GM21619 (cell line): ENCODE measurements around the gene ANLN.
A peak's percentile ranks its signal among the peaks of the same experiment; 100 is the strongest.
"Not testable (repeated sequence)": the region's sequence is repeated elsewhere in the genome, so short reads cannot be mapped to it uniquely, and the experiment has no call there.

ENCODE experiments used
- ATAC-seq: cut with Tn5 transposase; IDR thresholded peaks from one replicate; pipeline ENCODE4 v1.9.1; 2021; ENCODE audit not compliant: unreplicated experiment

Gene ANLN

DNA sequence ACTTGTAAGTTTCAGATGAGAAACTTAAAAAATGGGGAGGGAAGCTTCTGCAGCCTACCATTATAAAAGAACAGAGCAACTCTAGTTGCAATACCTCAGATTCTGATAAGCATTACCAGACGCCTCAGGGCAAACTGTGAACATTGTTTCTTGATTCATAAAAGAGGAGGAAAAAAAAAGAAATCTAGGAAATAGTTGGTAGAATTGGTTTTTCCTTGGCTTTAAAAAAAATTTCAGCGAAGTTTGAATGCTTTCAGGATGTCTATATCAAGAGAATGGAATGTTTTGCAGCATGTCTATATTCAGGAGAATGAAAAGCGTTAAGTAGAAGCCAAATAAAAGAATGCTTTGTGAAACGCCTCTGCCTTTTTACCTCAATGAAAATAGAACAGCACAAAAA is 17.5 kb upstream of the ANLN start:
- no peak for ATAC-seq

DNA sequence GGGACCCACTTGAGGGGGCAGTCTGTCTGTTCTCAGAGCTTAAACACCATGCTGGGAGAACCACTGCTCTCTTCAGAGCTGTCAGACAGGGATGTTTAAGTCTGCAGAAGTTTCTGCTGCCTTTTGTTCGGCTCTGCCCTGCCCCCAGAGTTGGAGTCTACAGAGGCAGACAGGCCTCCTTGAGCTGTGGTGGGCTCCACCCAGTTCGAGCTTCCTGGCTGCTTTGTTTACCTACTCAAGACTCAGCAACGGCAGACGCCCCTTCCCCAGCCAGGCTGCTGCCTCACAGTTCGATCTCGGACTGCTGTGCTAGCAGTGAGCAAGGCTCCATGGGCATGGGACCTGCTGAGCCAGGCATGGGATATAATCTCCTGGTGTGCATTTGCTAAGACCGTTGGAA is 11.1 kb upstream of the ANLN start:
- ATAC-seq = not testable (repeated sequence)

DNA sequence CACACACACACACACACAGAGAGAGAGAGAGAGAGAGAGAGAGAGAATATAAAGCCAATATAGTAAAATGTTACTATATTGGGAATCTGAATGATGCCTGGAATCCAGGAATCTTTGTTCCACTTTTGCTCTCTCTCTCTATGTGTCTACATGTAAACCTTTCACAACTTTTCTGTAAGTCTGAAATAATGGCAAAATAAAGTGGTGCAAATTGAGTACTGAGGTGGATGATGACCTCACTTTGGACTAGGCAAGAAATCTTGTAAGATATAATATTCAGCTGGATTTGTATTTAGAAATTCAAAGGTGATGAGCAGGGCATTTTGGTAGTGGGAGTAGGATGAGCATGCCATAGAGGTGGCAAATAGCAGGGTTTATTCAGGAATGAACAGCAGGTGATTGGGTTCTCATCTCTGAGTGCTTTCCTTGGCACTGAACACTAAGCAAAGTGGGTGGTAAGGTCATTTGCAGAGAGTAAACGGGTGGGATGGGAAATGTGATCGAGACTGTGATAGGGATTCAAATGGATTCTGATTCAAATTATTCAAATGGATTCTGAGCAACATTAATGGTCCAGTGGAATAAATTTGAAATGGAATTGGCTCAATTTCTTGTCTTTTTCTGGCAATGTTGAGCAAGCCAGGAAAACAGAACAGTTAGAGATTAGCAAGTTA is 9.7 kb upstream of the ANLN start:
- no peak for ATAC-seq

GRCh38 chr7:36381056-36381455 is 8.6 kb upstream of the ANLN start:
- no peak for ATAC-seq

- ATAC-seq = not testable (repeated sequence)
Measured at GRCh38 chr7:36383284-36383683, 6.4 kb upstream of the ANLN start.

- not testable (repeated sequence) for ATAC-seq
Measured at GRCh38 chr7:36385646-36386045, 4.0 kb upstream of the ANLN start.

DNA sequence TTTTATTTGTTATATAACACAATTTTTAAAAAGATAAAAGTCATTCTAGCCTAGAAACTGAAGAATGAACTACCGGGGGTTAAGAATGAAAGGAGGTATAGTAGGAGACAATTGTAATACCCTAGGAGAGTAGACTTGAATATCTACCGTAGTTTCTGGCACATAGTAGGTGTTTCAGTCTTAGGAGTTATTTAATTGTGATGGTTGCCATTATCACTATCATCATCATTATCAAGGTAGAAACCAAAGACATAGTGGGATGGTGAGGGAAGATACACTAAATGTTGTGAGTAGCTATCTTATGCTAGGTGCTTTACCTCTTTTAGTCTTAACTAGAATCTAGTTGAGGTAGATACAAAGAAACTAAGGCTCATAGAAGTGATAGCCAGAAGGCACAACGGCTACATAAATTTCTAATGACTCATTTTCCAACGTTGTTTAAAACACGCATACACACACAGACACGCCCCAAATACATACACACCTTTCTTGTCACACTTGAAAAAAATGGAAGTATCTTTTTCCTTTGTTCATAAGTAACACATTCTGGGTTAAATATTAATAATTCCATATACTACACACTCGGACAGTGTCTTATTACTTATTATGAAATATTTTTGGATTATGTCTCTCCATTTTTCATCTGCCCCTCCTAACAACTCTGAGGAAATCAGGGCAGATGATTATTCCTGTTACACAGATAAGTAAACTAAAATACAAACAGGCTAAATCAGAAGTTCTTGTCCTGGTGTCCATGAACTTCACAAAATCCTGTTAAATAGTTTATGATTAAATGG is 2.0 kb upstream of the ANLN start:
- no peak for ATAC-seq

DNA sequence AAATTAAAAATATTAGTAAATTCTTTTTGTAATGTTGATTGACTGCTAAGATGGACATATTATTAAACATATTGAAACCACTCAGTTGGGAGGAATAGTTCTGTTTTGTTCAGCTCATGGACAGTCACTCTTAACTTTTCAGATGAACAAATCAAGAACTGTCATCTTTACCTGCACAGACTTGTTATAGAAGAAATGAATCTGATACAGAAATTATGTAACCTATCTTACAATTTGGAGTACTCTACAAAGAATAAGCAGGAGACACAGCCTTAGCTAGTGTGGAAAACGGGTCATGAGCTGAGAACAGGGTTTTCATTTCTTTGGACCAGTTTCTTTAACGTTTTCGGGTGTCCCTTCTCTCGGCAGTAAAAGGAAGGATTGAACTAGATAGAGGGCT is 1.2 kb upstream of the ANLN start:
- no peak for ATAC-seq

DNA sequence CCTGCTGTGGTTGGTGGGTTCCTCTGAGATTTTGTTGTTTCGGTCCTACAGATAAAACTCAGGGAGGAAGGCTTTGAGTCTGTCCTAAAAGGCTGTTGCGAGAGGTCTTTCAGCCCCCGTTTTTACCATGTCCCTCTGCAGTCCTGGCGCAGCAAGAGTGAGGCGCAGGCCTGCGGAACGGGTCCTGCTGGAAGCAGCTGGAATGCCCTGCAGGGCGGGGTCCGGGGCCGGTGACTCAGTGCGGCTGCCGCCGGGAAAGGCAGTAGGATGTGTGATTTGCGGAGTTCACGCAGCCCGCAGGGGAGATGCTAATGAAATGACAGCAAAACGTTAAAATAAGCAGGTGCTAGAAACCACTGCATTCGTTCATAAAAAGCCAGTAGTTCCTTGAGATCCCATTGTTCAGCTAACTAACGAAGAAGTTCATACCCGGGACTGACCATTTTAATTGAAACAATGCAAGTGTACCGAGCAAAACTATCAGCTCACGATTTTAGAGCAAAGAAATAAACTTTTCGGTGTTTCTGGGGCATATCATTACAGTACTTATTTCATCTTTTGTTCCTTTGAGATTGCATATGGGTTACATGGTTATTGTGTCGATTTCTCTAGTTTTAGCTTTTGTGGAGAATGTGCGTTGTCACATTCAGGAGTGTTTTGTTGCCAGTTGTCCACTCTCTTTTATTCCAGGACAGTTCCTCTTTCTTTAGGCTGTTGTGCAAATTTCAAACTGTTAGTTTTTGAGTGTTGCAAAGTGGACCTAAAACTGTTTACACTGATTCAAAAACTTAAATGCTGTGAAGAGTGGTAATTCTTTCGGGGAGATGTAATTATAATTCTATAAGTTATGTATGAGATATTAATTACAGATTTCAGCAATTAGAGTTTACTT is 783 bp downstream of the ANLN start:
- ATAC-seq = peak; percentile 24

DNA sequence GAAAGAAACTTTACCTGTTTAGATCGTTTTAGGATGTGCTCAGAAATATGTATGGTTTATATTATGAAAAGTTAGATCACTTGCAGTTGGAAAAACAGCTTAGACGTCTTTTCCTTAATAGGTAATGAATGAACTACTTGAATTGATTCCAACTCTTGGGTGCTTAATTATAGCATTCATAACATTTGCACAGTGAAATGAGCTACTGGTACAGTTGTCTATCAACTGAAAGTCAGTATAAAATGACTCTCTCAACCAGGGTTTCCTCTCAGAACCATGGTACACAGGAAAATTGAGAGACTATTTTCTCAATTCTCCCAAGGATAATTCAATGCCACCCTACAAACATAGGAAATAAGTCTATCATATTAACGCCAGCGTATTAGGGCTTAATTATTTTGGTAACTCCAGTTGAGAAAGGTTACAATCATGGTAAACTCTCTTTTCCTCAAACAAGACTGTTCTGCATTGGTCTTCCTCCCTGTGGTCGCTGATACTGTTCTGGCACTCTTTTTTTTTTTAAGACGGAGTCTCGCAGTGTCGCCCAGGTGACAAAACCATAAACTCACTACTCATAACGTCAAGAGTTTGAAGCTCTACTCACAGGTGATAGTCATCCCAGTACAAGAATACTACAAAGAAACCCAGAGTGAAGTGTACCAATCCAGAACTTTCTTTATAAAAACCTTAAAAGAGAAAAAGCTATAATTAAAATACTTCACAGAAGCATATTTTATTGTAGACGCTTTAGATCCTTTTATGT is 2.0 kb downstream of the ANLN start:
- peak; percentile 30 for ATAC-seq

- no peak for ATAC-seq
Measured at GRCh38 chr7:36393826-36394225, 4.2 kb downstream of the ANLN start.

DNA sequence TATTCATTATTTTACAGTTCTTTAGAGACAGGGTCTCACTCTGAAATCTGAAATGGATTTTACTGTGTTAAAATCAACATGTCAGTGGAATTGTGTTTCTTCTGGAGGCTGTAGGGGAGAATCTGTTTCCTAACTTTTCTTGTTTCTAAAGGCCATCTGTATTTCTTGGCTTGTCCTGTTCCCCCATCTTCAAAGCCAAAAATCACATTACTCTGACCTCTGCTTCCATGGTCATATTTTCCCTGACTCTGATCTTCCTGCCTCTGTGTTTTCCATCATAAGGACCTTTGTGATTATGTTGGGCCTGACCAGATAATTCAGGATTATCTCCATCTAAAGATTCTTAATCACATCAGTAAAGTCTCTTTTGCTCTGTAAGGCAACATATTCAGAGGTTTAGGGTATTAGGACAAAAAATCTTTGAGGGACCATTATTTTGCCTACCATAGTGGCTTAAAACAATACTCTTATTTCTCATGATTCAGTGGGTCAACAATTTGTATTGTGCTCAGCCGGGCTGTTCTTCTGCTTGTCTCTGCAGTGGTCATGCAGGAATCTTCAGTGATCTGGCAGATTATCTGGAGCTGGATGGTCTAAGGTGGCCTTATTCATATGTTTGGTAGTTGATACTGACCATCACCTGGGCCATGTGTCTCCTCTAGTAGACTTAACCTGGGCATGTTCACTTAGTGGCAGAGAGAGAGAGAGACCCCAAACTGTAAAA is 5.7 kb downstream of the ANLN start:
- ATAC-seq = no peak

DNA sequence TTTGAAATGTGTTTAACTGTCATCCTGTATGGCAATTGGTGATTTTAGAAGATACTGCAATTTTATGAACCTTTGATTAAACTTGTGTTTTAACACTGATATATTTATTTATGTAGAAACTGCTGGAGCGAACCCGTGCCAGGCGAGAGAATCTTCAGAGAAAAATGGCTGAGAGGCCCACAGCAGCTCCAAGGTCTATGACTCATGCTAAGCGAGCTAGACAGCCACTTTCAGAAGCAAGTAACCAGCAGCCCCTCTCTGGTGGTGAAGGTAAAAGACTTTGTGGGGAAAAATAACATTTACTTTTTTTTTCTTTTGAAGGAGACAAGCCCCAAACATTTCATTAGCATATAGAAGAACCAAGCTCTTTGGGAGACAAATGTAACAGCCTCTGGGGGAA is 6.5 kb downstream of the ANLN start:
- ATAC-seq = no peak

DNA sequence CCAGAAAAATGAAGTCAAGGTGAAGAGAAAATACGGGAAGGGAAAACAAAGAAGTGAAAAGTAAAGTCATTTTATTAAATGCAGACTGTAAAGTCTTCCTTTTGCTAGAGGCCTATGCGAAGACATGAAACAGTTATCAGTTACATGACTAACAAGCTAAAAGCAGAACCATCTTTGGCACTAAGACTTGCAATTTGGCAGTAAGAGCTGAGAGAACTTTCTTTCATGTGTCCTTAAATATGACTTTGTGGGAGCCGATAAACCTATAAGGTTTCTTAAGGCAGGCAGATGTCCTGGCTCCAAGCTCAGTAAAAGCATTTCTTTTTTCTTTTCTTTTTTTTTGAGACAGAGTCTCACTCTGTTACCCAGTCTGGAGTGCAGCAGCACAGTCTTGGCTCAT is 10.4 kb downstream of the ANLN start:
- no peak for ATAC-seq

GRCh38 chr7:36400606-36401005 is 10.9 kb downstream of the ANLN start:
- no peak for ATAC-seq

DNA sequence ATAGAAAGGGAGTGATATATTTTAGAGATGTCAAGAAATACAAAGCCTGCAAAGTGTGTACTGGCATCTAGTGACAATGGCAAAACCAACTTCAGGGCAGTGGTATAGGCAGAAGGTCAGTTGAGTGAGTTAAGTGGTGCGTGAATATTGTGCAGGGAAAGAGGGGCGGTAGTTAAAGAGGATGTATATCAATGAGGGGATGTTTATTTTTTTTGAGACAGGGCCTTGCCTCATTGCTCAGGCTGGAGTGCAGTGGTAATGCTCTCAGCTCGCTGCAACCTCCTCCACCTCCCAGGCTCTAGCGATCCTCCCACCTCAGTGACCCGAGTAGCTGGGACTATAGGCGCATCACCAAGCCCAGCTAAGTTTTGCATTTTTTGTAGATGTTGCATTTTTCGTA is 13.8 kb downstream of the ANLN start:
- ATAC-seq = no peak

- ATAC-seq = no peak
Measured at GRCh38 chr7:36404639-36405408, 15.2 kb downstream of the ANLN start.

- ATAC-seq = no peak
Measured at GRCh38 chr7:36405409-36405803, 15.7 kb downstream of the ANLN start.

DNA sequence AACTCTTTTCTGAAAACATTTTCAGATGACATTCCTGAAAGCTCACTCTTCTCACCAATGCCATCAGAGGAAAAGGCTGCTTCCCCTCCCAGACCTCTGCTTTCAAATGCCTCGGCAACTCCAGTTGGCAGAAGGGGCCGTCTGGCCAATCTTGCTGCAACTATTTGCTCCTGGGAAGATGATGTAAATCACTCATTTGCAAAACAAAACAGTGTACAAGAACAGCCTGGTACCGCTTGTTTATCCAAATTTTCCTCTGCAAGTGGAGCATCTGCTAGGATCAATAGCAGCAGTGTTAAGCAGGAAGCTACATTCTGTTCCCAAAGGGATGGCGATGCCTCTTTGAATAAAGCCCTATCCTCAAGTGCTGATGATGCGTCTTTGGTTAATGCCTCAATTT is 16.5 kb downstream of the ANLN start:
- no peak for ATAC-seq
